Esophagus muscularis mucosa (tissue), 4 donors: ENCODE measurements around the gene TRIM68. TPM values are rescaled to one million over a fixed set of nuclear protein-coding genes. Genes with fewer than 3 reads are reported as not detected.

Source experiments
- DNase-seq: peaks from one replicate; pipeline ENCODE4 v3.0.0-alpha.2; 2017; ENCODE audit errors: extremely low spot score
- H3K27ac ChIP-seq, 4 donors: fragments of 200-600 bp; sonication (generic); replicated peaks in 1 of 4; 1 replicate in 3 of 4; 2 replicates in 1 of 4; pipeline ENCODE4 v1.5.1; 2016 to 2019; ENCODE audit warnings: mild to moderate bottlenecking in 1 of 4
- H3K27me3 ChIP-seq, 4 donors: fragments of 200-600 bp; sonication (generic); one replicate each; pipeline versions ENCODE4 v1.5.1 to v1.6.0; 2016 to 2019
- H3K36me3 ChIP-seq, 4 donors: fragments of 200-600 bp; sonication (generic); one replicate each; pipeline ENCODE4 v1.5.1; 2016 to 2019
- H3K4me1 ChIP-seq, 4 donors: fragments of 200-600 bp; sonication (generic); one replicate each; pipeline ENCODE4 v1.5.1; 2016 to 2019
- H3K4me3 ChIP-seq, 4 donors: fragments of 200-600 bp; sonication (generic); 1 replicate in 2 of 4; 2 replicates in 2 of 4; pipeline ENCODE4 v1.5.1; 2016 to 2019; ENCODE audit warnings: mild to moderate bottlenecking in 4 of 4, moderate library complexity in 1 of 4
- H3K9me3 ChIP-seq, 4 donors: fragments of 200-600 bp; sonication (generic); 1 replicate in 3 of 4; 2 replicates in 1 of 4; pipeline ENCODE4 v1.5.1; 2016 to 2019
- CTCF ChIP-seq, 3 experiments: fragments of 200-600 bp in 2 of 3; fragments of 450-650 bp in 1 of 3; sonication (generic) in 2 of 3; IDR thresholded peaks; one replicate each; pipeline ENCODE4 v1.5.1; 2017 to 2019; ENCODE audit warnings: antibody characterized with exemption in 3 of 3, mild to moderate bottlenecking in 2 of 3, moderate library complexity in 1 of 3
- EP300 ChIP-seq: sonication (generic); formaldehyde crosslinking; IDR thresholded peaks from one replicate; pipeline ENCODE4 v1.6.1; 2017; ENCODE audit warnings: antibody characterized with exemption
- POLR2A ChIP-seq: fragments of 450-650 bp; IDR thresholded peaks from one replicate; pipeline ENCODE4 v1.6.1; 2017; ENCODE audit warnings: antibody characterized with exemption, moderate library complexity, mild to moderate bottlenecking, low read depth
- POLR2AphosphoS5 ChIP-seq, 2 donors: sonication (generic); formaldehyde crosslinking; IDR thresholded peaks; one replicate each; pipeline ENCODE4 v1.6.1; 2017; ENCODE audit warnings: antibody characterized with exemption in 2 of 2
- WGBS: methylation state at CpG from one replicate; pipeline ENCODE4 v1.1.5; 2018; 5-methylcytosine and 5-hydroxymethylcytosine counted together
- intact Hi-C: fragments of 100-400 bp; cut with DNase I; formaldehyde crosslinking; loops from one replicate; pipeline ENCODE4 v1.15.1; 2023
- total RNA-seq, 4 donors: library from RNA; depleted of rRNA; stranded (reverse); fragments of >200 nt; gene quantifications; one replicate each; pipeline versions ENCODE4 v1.1.0 to v1.2.1, GENCODE V29; 2016

TRIM68 gene
- total RNA-seq, 4 donors from 2014 or later: 8.8 to 16.8 (median 11.2) TPM

GRCh38 chr11:4589017-4589416, 19.0 kb downstream of the TRIM68 start:
- intact Hi-C loops: no loop called here
- H3K4me1 ChIP-seq: no peaks in the 10 kb centered on the region
- H3K27ac ChIP-seq: no peak overlapping the region
- no peak for DNase-seq
- peaks cover 0 to 14% (median 0%) of the 10 kb centered on the region in 4 donors for H3K27me3 ChIP-seq
- H3K4me3 ChIP-seq: no peak overlapping the region
- H3K9me3 ChIP-seq: no peaks in the 10 kb centered on the region
- TF ChIP-seq POLR2A (no peak), EP300 (no peak), CTCF (IDR thresholded peaks at IDR 0.05) (no peak), POLR2AphosphoS5 (IDR thresholded peaks at IDR 0.05) (no peak)
- 61% methylated on average over 3 of the region's 3 CpGs for WGBS
- H3K36me3 ChIP-seq: no peaks in the 10 kb centered on the region

- H3K4me3 ChIP-seq: no peak within 1 kb of the TSS
- no peaks in the 10 kb centered on the region for H3K4me1 ChIP-seq
- DNase-seq: no peak
- peaks cover 0 to 1% (median 0%) of the 10 kb centered on the region in 4 donors for H3K27me3 ChIP-seq
- H3K36me3 ChIP-seq: no peaks in the 10 kb centered on the region
- H3K9me3 ChIP-seq: no peaks in the 10 kb centered on the region
- TF ChIP-seq POLR2A: no peak
- no peak for TF ChIP-seq POLR2AphosphoS5 (IDR thresholded peaks at IDR 0.05)
- TF ChIP-seq EP300: no peak
- no peak for TF ChIP-seq CTCF (IDR thresholded peaks at IDR 0.05)
- intact Hi-C loops: no loop called here
- H3K27ac ChIP-seq: no peak within 1 kb of the TSS
Observed at GRCh38 chr11:4581443-4581842, 26.6 kb downstream of the TRIM68 start, which contains the start of gene OR52I2. TSS of gene OR52I2 (plus strand) at chr11:4581743.

- WGBS: 89% methylated on average over 1 of the region's 1 CpG
Observed at GRCh38 chr11:4580124-4580523, 27.9 kb downstream of the TRIM68 start.

GRCh38 chr11:4578624-4579023, 29.4 kb downstream of the TRIM68 start:
- no peak overlapping the region for H3K27ac ChIP-seq
- H3K36me3 ChIP-seq: no peaks in the 10 kb centered on the region
- H3K9me3 ChIP-seq: no peaks in the 10 kb centered on the region
- 81% methylated on average over 6 of the region's 6 CpGs for WGBS
- no peak for DNase-seq
- no peaks in the 10 kb centered on the region for H3K27me3 ChIP-seq
- TF ChIP-seq POLR2A (no peak), EP300 (no peak), CTCF (IDR thresholded peaks at IDR 0.05) (no peak), POLR2AphosphoS5 (IDR thresholded peaks at IDR 0.05) (no peak)
- intact Hi-C loops: no loop called here
- H3K4me1 ChIP-seq: no peaks in the 10 kb centered on the region
- H3K4me3 ChIP-seq: no peak overlapping the region

More at GRCh38 chr11:4580124-4580523, 27.9 kb downstream of the TRIM68 start:
- TF ChIP-seq POLR2A: no peak
- TF ChIP-seq POLR2AphosphoS5 (IDR thresholded peaks at IDR 0.05): no peak
- no peak for TF ChIP-seq CTCF (IDR thresholded peaks at IDR 0.05)
- no peak for TF ChIP-seq EP300
- Histone ChIP-seq H3K36me3 (no peaks in the 10 kb centered on the region), H3K9me3 (no peaks in the 10 kb centered on the region), H3K4me3 (no peak overlapping the region), H3K27me3 (no peaks in the 10 kb centered on the region), H3K4me1 (no peaks in the 10 kb centered on the region), H3K27ac (no peak overlapping the region)
- intact Hi-C loops: no loop called here
- DNase-seq: no peak

- TF ChIP-seq CTCF (IDR thresholded peaks at IDR 0.05): no peak
- no peak for TF ChIP-seq EP300
- TF ChIP-seq POLR2AphosphoS5 (IDR thresholded peaks at IDR 0.05): no peak
- no peak for TF ChIP-seq POLR2A
Observed at GRCh38 chr11:4577761-4578160, 30.3 kb downstream of the TRIM68 start.

More at GRCh38 chr11:4577761-4578160, 30.3 kb downstream of the TRIM68 start:
- Histone ChIP-seq H3K4me3 (no peak overlapping the region), H3K9me3 (no peaks in the 10 kb centered on the region), H3K4me1 (no peaks in the 10 kb centered on the region), H3K36me3 (no peaks in the 10 kb centered on the region), H3K27me3 (no peaks in the 10 kb centered on the region), H3K27ac (no peak overlapping the region)
- intact Hi-C loops: no loop called here
- WGBS: 78% methylated on average over 2 of the region's 2 CpGs
- DNase-seq: no peak
